ENCODE measurements around the gene ANTXR1.

The ANTXR1 gene

GRCh38 chr2:69036926-69037325 is 23.9 kb downstream of the ANTXR1 start:
- no peak for DNase-seq

- no peak for DNase-seq
Measured at GRCh38 chr2:69041214-69041613, 28.2 kb downstream of the ANTXR1 start.

GRCh38 chr2:69043736-69044400 is 30.9 kb downstream of the ANTXR1 start:
- no peak for DNase-seq

- no peak for DNase-seq
Measured at GRCh38 chr2:69046221-69046662, 33.3 kb downstream of the ANTXR1 start.

- no peak for DNase-seq
Measured at GRCh38 chr2:69047625-69048145, 34.7 kb downstream of the ANTXR1 start.

- DNase-seq: no peak
Measured at GRCh38 chr2:69050802-69051201, 37.8 kb downstream of the ANTXR1 start.

GRCh38 chr2:69053416-69053965 is 40.5 kb downstream of the ANTXR1 start:
- no peak for DNase-seq

- no peak for DNase-seq
Measured at GRCh38 chr2:69054431-69054830, 41.5 kb downstream of the ANTXR1 start.

GRCh38 chr2:69055688-69056470 is 42.9 kb downstream of the ANTXR1 start:
- no peak for DNase-seq

GRCh38 chr2:69057660-69058059 is 44.7 kb downstream of the ANTXR1 start:
- DNase-seq: no peak

GRCh38 chr2:69059731-69060290 is 46.8 kb downstream of the ANTXR1 start:
- DNase-seq: no peak

GRCh38 chr2:69060938-69061501 is 48.0 kb downstream of the ANTXR1 start:
- no peak for DNase-seq

- DNase-seq: no peak
Measured at GRCh38 chr2:69061525-69061924, 48.5 kb downstream of the ANTXR1 start.

GRCh38 chr2:69062307-69062962 is 49.5 kb downstream of the ANTXR1 start:
- DNase-seq: no peak

GRCh38 chr2:69065735-69066336 is 52.9 kb downstream of the ANTXR1 start:
- no peak for DNase-seq

GRCh38 chr2:69067026-69067630 is 54.1 kb downstream of the ANTXR1 start:
- no peak for DNase-seq

GRCh38 chr2:69067866-69068265 is 54.9 kb downstream of the ANTXR1 start:
- no peak for DNase-seq

- DNase-seq: no peak
Measured at GRCh38 chr2:69070969-69071368, 58.0 kb downstream of the ANTXR1 start.

- DNase-seq: no peak
Measured at GRCh38 chr2:69073928-69074570, 61.1 kb downstream of the ANTXR1 start.

GRCh38 chr2:69074918-69075317 is 61.9 kb downstream of the ANTXR1 start:
- DNase-seq: no peak

GRCh38 chr2:69075486-69075885 is 62.5 kb downstream of the ANTXR1 start:
- DNase-seq: no peak
